Stimulated activated CD4-positive, alpha-beta T cell treated with anti-CD3 and anti-CD28 coated beads, TNF-alpha, amount 100 ng/mL, for 48 hours (primary cell): ENCODE data around the gene BLTP3A.
A peak's percentile ranks its signal among the peaks of the same experiment; 100 is the strongest.
"Not testable (repeated sequence)": the region's sequence is repeated elsewhere in the genome, so short reads cannot be mapped to it uniquely, and the experiment has no call there.

Experiments
- DNase-seq, 3 donors: peaks; one replicate each; pipeline ENCODE4 v3.0.0-alpha.2; 2020; ENCODE audit warnings: low read depth in 3 of 3

The BLTP3A gene

DNA sequence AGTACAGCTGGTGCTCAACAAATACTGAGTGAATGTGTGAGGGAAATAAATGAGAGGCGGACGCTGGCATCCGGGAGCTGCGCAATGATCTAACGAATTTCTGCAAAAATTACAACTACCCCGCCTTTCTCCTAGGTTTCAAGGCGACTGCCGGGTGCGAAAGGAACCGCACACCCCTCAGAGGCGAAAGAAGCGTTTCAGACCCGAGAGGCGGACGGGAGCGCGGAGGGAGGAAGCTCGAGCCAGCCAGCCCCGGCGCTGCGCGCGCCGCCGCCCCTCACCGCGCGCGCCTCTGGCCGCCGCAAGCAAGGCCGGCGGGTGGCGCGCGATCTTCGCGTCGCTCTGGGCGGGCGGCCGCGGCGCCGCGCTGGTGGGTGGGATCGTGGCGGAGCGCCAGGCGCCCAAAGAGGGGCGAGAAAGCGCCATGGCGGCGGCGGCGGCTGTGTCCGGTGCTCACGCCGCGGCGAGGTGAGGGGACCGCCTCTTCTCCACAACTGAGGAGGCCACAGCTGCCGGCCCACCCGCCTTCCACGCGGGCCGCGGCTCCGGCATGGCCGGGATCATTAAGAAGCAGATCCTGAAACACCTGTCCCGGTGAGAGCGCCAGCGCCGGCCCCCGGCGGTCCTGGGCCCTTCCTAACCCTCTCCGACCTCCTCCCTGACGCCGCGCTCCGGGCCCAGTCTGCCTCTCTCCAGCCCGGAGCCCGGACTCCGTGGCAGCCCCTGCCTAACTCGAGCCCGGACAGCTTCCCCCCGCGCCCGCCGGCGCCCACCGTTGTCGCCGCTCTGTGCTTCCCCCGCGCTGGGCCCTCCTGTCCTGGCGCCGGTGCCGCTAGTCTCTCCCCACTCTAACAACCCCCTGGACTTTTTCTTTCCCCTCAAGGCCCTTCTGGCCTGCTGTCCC lies at the start of gene BLTP3A:
Gene BLTP3A, plus strand, starts transcription at position 383 of the 904 bp plus-strand sequence. Its CDS starts 168 bp downstream, at position 551.
- peak; percentile 48 to 65 (median 52) for DNase-seq

- DNase-seq, result no peak
Observed at GRCh38 chr6:34742094-34742493, 49.8 kb upstream of the BLTP3A start.

GRCh38 chr6:34743625-34744293 lies 48.1 kb upstream of the BLTP3A start:
- no peak for DNase-seq

- DNase-seq, result not testable (repeated sequence)
Observed at GRCh38 chr6:34744294-34744647, 47.6 kb upstream of the BLTP3A start.

GRCh38 chr6:34745277-34746103 lies 46.4 kb upstream of the BLTP3A start:
- DNase-seq, result no peak

DNA sequence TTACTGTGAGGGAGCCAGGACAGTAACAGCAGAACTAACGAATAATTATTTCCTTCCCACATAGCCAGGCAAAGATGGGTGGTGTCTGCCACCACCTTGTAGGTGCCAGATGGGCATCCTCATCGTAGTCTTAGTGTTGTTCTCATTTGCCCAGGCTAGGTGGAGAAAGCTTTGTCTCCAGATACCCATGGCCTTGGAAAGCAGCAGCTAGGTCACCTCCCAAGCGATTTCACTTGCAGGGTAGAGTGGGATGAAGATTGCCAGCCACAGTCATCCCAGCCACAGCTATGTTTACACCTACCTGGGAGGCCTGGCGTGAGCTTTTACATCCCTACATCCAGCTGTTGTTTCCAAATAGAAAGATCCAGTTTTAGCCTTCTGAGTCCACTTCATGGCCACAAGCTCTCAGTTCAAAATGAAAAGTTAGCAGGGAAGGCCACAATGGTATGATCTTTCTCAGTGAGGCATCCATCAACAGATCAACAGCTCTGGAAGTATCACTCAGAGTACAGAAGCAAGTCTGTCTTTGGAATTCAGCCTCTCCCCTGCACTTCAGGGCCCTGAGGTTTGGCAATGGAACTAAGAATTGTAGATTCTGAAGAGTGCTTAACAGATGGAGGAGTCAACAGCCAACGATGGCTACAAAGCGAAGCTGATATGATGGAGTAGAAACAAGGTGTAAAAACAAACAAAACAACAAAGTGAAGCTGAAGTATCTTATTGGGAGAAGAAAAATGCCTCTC lies 45.6 kb upstream of the BLTP3A start:
- no peak for DNase-seq

DNA sequence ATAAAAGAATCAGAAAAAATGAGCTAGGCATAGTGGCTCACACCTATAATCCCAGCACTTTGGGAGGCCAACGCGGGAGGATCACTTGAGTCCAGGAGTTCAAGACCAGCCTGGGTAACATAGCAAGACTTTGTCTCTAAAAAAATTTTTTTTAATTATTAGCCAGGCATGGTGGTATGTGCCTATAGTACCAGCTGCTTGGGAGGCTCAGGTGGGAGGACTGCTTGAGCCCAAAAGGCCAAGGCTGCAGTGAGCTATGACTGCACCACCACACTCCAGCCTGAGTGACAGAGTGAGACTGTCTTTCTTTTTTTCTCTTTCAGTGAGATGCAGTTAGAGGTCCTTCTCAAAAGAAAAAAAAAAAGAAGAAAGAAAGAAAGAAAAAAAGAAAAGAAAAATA lies 43.1 kb upstream of the BLTP3A start:
- no peak for DNase-seq

- DNase-seq, result peak in 1 of 3 donors; percentile 42
Observed at GRCh38 chr6:34756513-34756856, 35.4 kb upstream of the BLTP3A start.

DNA sequence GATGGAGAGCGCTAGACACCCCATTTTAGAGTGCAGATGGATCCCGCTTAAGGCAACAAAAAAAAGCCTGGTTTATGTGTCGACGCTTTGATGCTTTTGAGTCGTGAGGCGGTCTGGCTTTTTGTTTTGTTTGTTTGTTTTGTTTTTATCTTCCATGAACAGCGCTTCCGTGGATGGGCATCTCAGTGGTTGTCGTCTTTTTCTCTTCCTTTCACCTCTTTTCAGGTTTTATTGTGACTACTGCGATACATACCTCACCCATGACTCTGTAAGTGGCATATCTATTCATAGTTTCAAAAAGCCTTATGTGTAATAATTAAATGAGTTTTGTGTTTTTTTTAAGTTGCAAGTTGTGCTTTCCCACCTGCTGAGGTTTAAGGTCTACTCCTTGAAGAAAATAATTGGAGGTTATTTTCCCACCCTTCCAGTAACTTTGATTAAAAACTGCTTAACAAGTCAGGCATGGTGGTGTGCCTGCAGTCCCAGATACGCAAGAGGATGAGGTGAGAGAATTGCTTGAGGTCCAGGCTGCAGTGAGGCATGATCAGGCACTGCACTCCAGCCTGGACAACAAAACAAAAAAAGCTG lies 34.1 kb upstream of the BLTP3A start:
- DNase-seq, result no peak

DNA sequence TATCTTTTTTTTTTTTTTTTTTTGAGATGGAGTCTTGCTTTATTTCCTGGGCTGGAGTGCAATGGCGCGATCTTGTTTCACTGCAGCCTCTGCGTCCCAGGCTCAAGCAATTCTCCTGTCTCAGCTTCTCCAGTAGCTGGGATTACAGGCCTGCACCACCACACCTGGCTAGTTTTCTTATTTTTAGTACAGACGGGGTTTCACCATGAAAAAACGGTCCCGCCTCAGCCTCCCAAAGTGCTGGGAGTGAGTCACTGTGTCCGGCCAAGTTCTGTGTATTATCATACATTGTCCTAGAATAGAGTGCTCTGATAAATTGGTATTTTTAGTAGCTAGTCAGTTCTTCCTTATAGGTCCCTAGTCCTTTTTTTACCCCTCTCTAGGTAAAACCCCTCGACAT lies 31.8 kb upstream of the BLTP3A start:
- no peak for DNase-seq

GRCh38 chr6:34761681-34762080 lies 30.2 kb upstream of the BLTP3A start:
- not testable (repeated sequence) for DNase-seq

DNA sequence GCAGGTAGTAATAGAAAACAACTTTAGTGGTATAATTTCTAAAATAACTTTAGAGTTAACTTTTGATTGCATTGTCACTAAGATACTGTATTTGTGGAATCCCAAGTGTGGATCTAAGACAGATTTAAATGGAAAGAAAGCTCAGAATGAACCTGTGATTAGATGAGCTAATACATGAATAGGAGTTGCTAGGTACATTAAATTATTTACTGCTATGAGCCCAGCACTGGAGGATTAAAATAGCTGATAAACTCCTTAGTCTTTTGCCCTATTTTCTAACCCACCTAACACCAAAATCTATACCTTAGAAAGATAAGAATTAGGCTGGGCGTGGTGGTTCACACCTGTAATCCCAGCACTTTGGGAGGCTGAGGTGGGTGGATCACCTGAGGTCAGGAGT lies 23.7 kb upstream of the BLTP3A start:
- no peak for DNase-seq

- DNase-seq, result no peak
Observed at GRCh38 chr6:34771727-34772126, 20.2 kb upstream of the BLTP3A start.

DNA sequence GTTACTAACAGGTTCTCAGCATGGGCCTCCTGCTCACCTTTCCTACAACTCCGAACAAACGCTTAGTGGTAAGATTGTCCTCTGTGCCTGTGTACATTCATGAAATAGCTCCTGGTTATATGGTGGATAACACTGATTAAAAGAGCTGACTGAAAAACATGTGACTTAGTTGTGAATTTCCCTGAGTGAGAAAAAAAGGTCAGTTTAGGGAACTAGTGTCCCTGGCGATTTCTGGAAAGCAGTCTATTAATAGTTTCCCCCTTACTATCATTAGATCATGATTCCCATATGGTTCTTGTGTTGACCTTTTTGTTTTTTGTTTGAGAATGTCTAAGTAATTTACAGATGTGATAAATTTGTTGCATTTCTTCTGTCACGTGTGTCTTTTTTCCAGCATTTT lies 18.9 kb upstream of the BLTP3A start:
- no peak for DNase-seq

DNA sequence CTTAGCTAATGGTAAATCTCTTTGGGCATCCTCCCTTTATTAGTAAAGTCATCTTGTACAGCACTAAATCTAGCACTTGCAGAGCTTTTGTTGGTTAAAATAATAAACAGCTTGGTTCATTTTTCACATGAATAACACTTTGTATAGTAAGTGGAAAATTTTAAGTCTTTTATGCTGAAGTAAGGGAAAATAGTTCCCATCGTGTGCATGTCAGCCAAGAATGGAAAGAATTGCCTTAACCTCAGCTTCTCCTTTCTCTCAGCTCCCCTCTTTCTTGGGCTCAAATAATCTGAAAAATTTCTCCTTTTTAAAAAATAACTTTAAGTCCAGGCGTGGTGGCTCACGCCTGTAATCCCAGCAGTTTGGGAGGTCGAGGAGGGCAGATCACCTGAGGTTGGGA lies 18.0 kb upstream of the BLTP3A start:
- DNase-seq, result no peak

- no peak for DNase-seq
Observed at GRCh38 chr6:34774967-34775366, 16.9 kb upstream of the BLTP3A start.

DNA sequence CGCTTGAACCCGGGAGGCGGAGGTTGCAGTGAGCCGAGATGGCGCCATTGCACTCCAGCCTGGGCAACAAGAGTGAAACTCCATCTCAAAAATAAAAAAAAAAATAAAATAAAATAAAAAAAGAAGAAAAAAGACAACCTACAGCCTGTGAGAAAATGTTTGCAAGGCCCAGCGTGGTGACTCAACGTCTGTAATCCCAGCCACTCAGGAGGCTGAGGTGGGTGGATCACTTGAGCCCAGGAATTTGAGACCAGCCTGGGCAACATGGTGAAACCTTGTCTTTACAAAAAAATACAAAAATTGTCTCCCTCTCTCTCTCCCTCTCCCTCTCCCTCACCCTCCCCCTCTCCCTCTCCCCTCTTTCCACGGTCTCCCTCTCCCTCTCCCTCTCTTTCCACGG lies 6.5 kb upstream of the BLTP3A start:
- not testable (repeated sequence) for DNase-seq

DNA sequence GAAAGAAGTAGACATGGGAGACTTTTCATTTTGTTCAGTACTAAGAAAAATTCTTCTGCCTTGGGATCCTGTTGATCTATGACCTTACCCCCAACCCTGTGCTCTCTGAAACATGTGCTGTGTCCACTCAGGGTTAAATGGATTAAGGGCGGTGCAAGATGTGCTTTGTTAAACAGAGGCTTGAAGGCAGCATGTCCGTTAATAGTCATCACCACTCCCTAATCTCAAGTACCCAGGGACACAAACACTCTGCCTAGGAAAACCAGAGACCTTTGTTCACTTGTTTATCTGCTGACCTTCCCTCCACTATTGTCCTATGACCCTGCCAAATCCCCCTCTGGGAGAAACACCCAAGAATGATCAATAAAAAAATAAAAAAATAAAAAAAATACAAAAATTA lies 4.7 kb upstream of the BLTP3A start:
- DNase-seq, result not testable (repeated sequence)

DNA sequence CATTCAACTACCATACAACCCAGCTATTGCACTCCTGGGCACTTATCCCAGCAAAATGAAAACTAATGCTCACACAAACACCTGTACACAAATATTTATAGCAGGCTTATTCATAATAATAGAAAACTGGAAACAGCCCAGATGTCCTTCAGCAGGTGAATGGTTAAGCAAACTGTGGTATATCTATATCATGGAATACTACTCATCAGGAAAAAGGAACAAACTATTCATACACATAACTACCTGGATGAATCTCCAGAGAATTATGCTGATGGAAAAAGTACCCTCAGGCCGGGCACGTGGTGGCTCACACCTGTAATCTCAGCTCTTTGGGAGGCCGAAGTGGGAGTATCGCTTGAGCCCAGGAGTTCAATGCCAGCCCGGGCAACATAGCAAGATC lies 3.8 kb upstream of the BLTP3A start:
- no peak for DNase-seq

DNA sequence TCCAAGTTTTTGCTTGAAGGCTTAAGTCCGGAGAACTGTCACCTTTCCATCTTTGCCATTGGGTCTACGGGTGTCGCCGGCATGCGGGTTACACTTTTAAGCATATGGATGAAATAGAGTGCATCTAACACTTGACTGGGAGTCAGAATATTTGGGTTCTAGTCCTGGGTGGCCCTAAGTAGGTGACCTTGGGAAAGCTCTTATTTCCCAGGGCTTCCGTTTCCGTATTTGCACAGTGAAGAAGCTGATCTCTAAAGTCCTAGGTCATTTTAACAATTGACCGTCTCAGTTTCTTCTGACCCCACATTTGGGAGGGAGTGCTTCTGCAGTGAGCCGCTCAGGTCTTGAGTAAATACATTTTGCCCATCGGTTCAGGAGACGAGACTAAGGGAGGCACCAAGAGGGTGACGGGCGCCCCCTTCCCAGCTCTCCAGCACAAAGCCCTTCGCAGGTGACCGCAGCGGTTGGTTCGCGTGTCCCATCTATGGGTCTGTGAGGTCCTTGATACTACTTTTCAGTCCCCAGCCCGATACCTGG lies 651 bp upstream of the BLTP3A start:
- peak in 2 of 3 donors; percentile 19 to 29 for DNase-seq
